Measurements from ENCODE around the gene ABHD16A. TPM values are rescaled to one million over a fixed set of nuclear protein-coding genes. Genes with fewer than 3 reads are reported as not detected.

The ABHD16A gene
- total RNA-seq, 1 experiment from 2014 or later: 47.2 TPM

GRCh38 chr6:31732029-31732428, 28.9 kb upstream of the ABHD16A start:
- H3K4me1 ChIP-seq (ENCODE audit: control insufficient read depth, insufficient read depth, low read length): peaks cover 45% of the 10 kb centered on the region
- CTCF ChIA-PET: no interaction called here
- TF ChIP-seq POLR2AphosphoS5 (IDR thresholded peaks at IDR 0.05; ENCODE audit: low read depth, low read length) (no peak; the same call in 1 of the 2 replicates), REST (IDR thresholded peaks at IDR 0.05; ENCODE audit: insufficient read depth in 1 of 2, low read depth in 2 of 2, low read length in 1 of 2) (no peak), TCF7L2 (IDR thresholded peaks at IDR 0.05; ENCODE audit: low read depth, low read length) (no peak), CTCF (IDR thresholded peaks at IDR 0.05) (no peak), SIN3A (IDR thresholded peaks at IDR 0.05; ENCODE audit: borderline replicate concordance, insufficient read depth, low read depth, low read length) (no peak)
- no peak for DNase-seq (ENCODE audit: low read depth, low spot score)
- no TSS peak for BruUV-seq (replicated peaks)
- intact Hi-C loops (cut with micrococcal nuclease; ENCODE audit: unreplicated experiment) (loop anchor here (10.0 kb wide), 1 partner anchor 103 kb away; no protein-coding TSS in a partner anchor), in situ Hi-C loops (cut with HindIII; ENCODE audit: low pct_unique_long_range_greater_than_20kb, low sequenced_read_pairs) (no loop called here)
- 0 out of 2 replicates have a peak overlapping the region, but pooled peaks have one; percentile 2 for H3K27ac ChIP-seq (ENCODE audit: low read length)
- POLR2A ChIA-PET: no interaction called here
- no peaks in the 10 kb centered on the region for H3K9me3 ChIP-seq (ENCODE audit: control insufficient read depth, insufficient read depth, low read depth, low read length)
- ATAC-seq: no peak
- H3K27me3 ChIP-seq (ENCODE audit: control insufficient read depth, insufficient read depth, low read length): no peaks in the 10 kb centered on the region
- H3K4me3 ChIP-seq (ENCODE audit: low read depth in 2 of 2, low read length in 2 of 2): no peak overlapping the region
- H3K36me3 ChIP-seq (ENCODE audit: control insufficient read depth, insufficient read depth, low read length): peaks cover 22% of the 10 kb centered on the region

GRCh38 chr6:31730631-31731086, 27.5 kb upstream of the ABHD16A start:
- DNase-seq (ENCODE audit: low read depth, low spot score) (no peak), ATAC-seq (peak; percentile 13; the same call in 1 of the 2 replicates)
- in situ Hi-C loops (cut with HindIII; ENCODE audit: low pct_unique_long_range_greater_than_20kb, low sequenced_read_pairs) (no loop called here), intact Hi-C loops (cut with micrococcal nuclease; ENCODE audit: unreplicated experiment) (loop anchor here (10.0 kb wide), 1 partner anchor 104 kb away; no protein-coding TSS in a partner anchor)
- no TSS peak for BruUV-seq (replicated peaks)
- H3K4me1 ChIP-seq (ENCODE audit: control insufficient read depth, insufficient read depth, low read length): peaks cover 38% of the 10 kb centered on the region
- H3K27me3 ChIP-seq (ENCODE audit: control insufficient read depth, insufficient read depth, low read length): no peaks in the 10 kb centered on the region
- H3K4me3 ChIP-seq (ENCODE audit: low read depth in 2 of 2, low read length in 2 of 2): peak overlapping the region; percentile 83 to 85
- ChIA-PET POLR2A (interaction anchor here (1.0 to 1.9 kb wide), 2 partner anchors 9 to 78 kb away, joined by 3 to 5 read pairs; partner anchors contain the start of genes BAG6 and MSH5), CTCF (interaction anchor here (0.7 to 1.5 kb wide), 4 partner anchors 8 to 42 kb away, joined by 3 read pairs; no protein-coding TSS in a partner anchor)
- H3K9me3 ChIP-seq (ENCODE audit: control insufficient read depth, insufficient read depth, low read depth, low read length): no peaks in the 10 kb centered on the region
- H3K36me3 ChIP-seq (ENCODE audit: control insufficient read depth, insufficient read depth, low read length): peaks cover 22% of the 10 kb centered on the region
- peak overlapping the region; percentile 91 for H3K27ac ChIP-seq (ENCODE audit: low read length)
- TF ChIP-seq TCF7L2 (IDR thresholded peaks at IDR 0.05; ENCODE audit: low read depth, low read length) (no peak), SIN3A (IDR thresholded peaks at IDR 0.05; ENCODE audit: borderline replicate concordance, insufficient read depth, low read depth, low read length) (no peak), REST (IDR thresholded peaks at IDR 0.05; ENCODE audit: insufficient read depth in 1 of 2, low read depth in 2 of 2, low read length in 1 of 2) (no peak), POLR2AphosphoS5 (IDR thresholded peaks at IDR 0.05; ENCODE audit: low read depth, low read length) (no peak), CTCF (IDR thresholded peaks at IDR 0.05) (no peak)

Measured in Panc1 (cell line).